WTC11 (cell line): ENCODE measurements around the gene B3GLCT. TPM values are rescaled to one million over a fixed set of nuclear protein-coding genes. Genes with fewer than 3 reads are reported as not detected.

Experiments used
- ATAC-seq: fragments of 200-7000 bp; cut with Tn5 transposase; 2 replicates; pipeline ENCODE4 v1.10.0; 2021; ENCODE audit warnings: mild to moderate bottlenecking, moderate library complexity
- CTCF ChIA-PET: fragments of 300-600 bp; sonication (Branson Sonifier 250); formaldehyde crosslinking; loops from one replicate; lab custom pipeline; 2021; ENCODE audit warnings: antibody characterized with exemption; lab: Charles Lee
- POLR2A ChIA-PET: fragments of 350-600 bp; sonication (Branson Sonifier 250); formaldehyde crosslinking; loops from one replicate; lab custom pipeline; 2021; ENCODE audit warnings: antibody characterized with exemption; lab: Charles Lee
- DNase-seq: peaks from one replicate; pipeline ENCODE4 v3.0.0; 2021; ENCODE audit warnings: low spot score
- H3K27ac Mint-ChIP-seq: 2 replicates; pipeline ENCODE4 v1.8.0; 2021; ENCODE audit warnings: mixed read lengths
- H3K27me3 Mint-ChIP-seq: 2 replicates; pipeline ENCODE4 v1.8.0; 2021; ENCODE audit warnings: low read depth, mild to moderate bottlenecking, moderate library complexity, mixed read lengths
- H3K36me3 Mint-ChIP-seq: 2 replicates; pipeline ENCODE4 v1.8.0; 2021; ENCODE audit warnings: mixed read lengths
- H3K4me1 Mint-ChIP-seq: 2 replicates; pipeline ENCODE4 v1.8.0; 2022; ENCODE audit warnings: mixed read lengths
- H3K4me3 Mint-ChIP-seq: 2 replicates; pipeline ENCODE4 v1.8.0; 2021; ENCODE audit warnings: mild to moderate bottlenecking, moderate library complexity, mixed read lengths
- H3K9me3 Mint-ChIP-seq: 2 replicates; pipeline ENCODE4 v1.8.0; 2021; ENCODE audit warnings: mixed read lengths
- CTCF ChIP-seq: fragments of 200-600 bp; IDR thresholded peaks from 2 replicates; pipeline ENCODE4 v1.8.0; 2022; ENCODE audit warnings: antibody characterized with exemption
- E2F5 ChIP-seq: sonication (generic); formaldehyde crosslinking; IDR thresholded peaks from 2 replicates; pipeline ENCODE4 v1.8.1; 2022; ENCODE audit warnings: mild to moderate bottlenecking, moderate library complexity, missing genetic modification reagents
- FOXK1 ChIP-seq: sonication (generic); formaldehyde crosslinking; IDR thresholded peaks from 2 replicates; pipeline ENCODE4 v1.8.0; 2022; ENCODE audit warnings: mild to moderate bottlenecking, moderate library complexity, missing genetic modification reagents
- HMGA2 ChIP-seq: fragments of 250-450 bp; sonication (Bioruptor Pico); IDR thresholded peaks from 2 replicates; pipeline ENCODE4 v1.4.0; 2021; ENCODE audit warnings: mild to moderate bottlenecking, moderate library complexity
- KAT7 ChIP-seq: sonication (generic); formaldehyde crosslinking; IDR thresholded peaks from 2 replicates; pipeline ENCODE4 v1.8.1; 2023; ENCODE audit warnings: missing genetic modification reagents, mild to moderate bottlenecking, borderline replicate concordance
- MXD4 ChIP-seq: fragments of 250-450 bp; sonication (Bioruptor Pico); IDR thresholded peaks from 2 replicates; pipeline ENCODE4 v1.8.0; 2021; ENCODE audit warnings: mild to moderate bottlenecking, moderate library complexity, borderline replicate concordance
- NR1H2 ChIP-seq: sonication (generic); formaldehyde crosslinking; IDR thresholded peaks from 2 replicates; pipeline ENCODE4 v1.9.0; 2021; ENCODE audit warnings: mild to moderate bottlenecking, moderate library complexity, missing genetic modification reagents
- NR2C2 ChIP-seq: sonication (generic); formaldehyde crosslinking; IDR thresholded peaks from 2 replicates; pipeline ENCODE4 v1.8.0; 2022; ENCODE audit warnings: mild to moderate bottlenecking, missing genetic modification reagents
- OVOL2 ChIP-seq: fragments of 250-450 bp; sonication (Bioruptor Pico); IDR thresholded peaks from 2 replicates; pipeline ENCODE4 v1.9.0; 2021; ENCODE audit warnings: mild to moderate bottlenecking, borderline replicate concordance
- TCF7 ChIP-seq: sonication (generic); formaldehyde crosslinking; IDR thresholded peaks from 2 replicates; pipeline ENCODE4 v1.8.0; 2022; ENCODE audit warnings: mild to moderate bottlenecking, low read depth, missing genetic modification reagents, moderate library complexity
- TEAD1 ChIP-seq: sonication (generic); formaldehyde crosslinking; IDR thresholded peaks from 2 replicates; pipeline ENCODE4 v1.8.0; 2022; ENCODE audit warnings: mild to moderate bottlenecking, missing genetic modification reagents
- ZNF396 ChIP-seq: fragments of 250-450 bp; sonication (Bioruptor Pico); IDR thresholded peaks from 2 replicates; pipeline ENCODE4 v1.8.0; 2021; ENCODE audit warnings: mild to moderate bottlenecking, moderate library complexity, borderline replicate concordance
- ZNF423 ChIP-seq: fragments of 250-450 bp; sonication (Bioruptor Pico); IDR thresholded peaks from 2 replicates; pipeline ENCODE4 v2.1.2; 2022; ENCODE audit warnings: mild to moderate bottlenecking, moderate library complexity
- total RNA-seq: library from RNA; stranded (reverse); gene quantifications from 3 replicates; pipeline ENCODE4 v1.2.3, GENCODE V29; 2021
- TF ChIP-seq, protein P1 (sequence below): sonication (generic); formaldehyde crosslinking; IDR thresholded peaks from 2 replicates; pipeline ENCODE4 v1.8.0; 2022; ENCODE audit warnings: mild to moderate bottlenecking, missing genetic modification reagents
- TF ChIP-seq, protein P2 (sequence below): fragments of 250-450 bp; sonication (Bioruptor Pico); IDR thresholded peaks from 2 replicates; pipeline ENCODE4 v2.1.2; 2022; ENCODE audit warnings: mild to moderate bottlenecking, moderate library complexity
- TF ChIP-seq, protein P3 (sequence below): sonication (generic); formaldehyde crosslinking; IDR thresholded peaks from 2 replicates; pipeline ENCODE4 v1.8.1; 2022; ENCODE audit warnings: missing genetic modification reagents, borderline replicate concordance
- TF ChIP-seq, protein P4 (sequence below): sonication (generic); formaldehyde crosslinking; IDR thresholded peaks from 2 replicates; pipeline ENCODE4 v1.8.1; 2022; ENCODE audit warnings: low read depth, missing genetic modification reagents, borderline replicate concordance
- TF ChIP-seq, protein P5 (sequence below): sonication (generic); formaldehyde crosslinking; conservative IDR thresholded peaks from 2 replicates; pipeline ENCODE4 v1.8.1; 2023; ENCODE audit warnings: mild to moderate bottlenecking, low read depth, missing genetic modification reagents, moderate library complexity

The B3GLCT gene
- total RNA-seq, 1 experiment from 2014 or later = 2.4 TPM

DNA sequence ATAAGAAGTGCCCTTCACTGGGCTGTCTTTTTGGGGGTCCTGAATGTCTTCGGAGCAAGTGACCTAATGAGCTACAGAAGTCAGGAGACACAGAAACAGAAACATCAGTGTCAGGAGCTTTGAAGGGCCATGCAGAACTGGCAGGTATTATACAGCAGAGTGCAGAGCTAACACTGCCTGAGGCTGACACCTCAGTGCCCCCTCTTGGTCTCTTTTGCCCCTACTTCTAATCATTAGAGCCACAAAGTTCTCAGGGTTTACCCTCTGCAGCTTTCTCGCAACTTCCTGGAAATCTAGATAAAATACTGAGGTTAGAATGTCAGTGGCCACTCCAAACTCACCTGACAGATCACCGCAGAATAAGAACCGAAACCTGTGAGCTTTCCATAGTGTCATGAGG, 172.7 kb downstream of the B3GLCT start:
- ATAC-seq (peak; percentile 69), DNase-seq (no peak)
- Mint-ChIP-seq H3K36me3 (no peaks in the 10 kb centered on the region), H3K27ac (no peak overlapping the region), H3K4me1 (no peaks in the 10 kb centered on the region), H3K4me3 (no peak overlapping the region), H3K27me3 (no peaks in the 10 kb centered on the region), H3K9me3 (no peaks in the 10 kb centered on the region)
- CTCF ChIA-PET = interaction anchor here (0.6 to 1.7 kb wide), 6 partner anchors 23 to 166 kb away, joined by 3 to 11 read pairs (median 4); no protein-coding TSS in a partner anchor
- POLR2A ChIA-PET = no interaction called here
- no peak for TF ChIP-seq HMGA2 (CRISPR knock-in tag)
- TF ChIP-seq, protein P1, sequence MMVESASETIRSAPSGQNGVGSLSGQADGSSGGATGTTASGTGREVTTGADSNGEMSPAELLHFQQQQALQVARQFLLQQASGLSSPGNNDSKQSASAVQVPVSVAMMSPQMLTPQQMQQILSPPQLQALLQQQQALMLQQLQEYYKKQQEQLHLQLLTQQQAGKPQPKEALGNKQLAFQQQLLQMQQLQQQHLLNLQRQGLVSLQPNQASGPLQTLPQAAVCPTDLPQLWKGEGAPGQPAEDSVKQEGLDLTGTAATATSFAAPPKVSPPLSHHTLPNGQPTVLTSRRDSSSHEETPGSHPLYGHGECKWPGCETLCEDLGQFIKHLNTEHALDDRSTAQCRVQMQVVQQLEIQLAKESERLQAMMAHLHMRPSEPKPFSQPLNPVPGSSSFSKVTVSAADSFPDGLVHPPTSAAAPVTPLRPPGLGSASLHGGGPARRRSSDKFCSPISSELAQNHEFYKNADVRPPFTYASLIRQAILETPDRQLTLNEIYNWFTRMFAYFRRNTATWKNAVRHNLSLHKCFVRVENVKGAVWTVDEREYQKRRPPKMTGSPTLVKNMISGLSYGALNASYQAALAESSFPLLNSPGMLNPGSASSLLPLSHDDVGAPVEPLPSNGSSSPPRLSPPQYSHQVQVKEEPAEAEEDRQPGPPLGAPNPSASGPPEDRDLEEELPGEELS (CRISPR knock-in tag) = no peak
- TF ChIP-seq, protein P2, sequence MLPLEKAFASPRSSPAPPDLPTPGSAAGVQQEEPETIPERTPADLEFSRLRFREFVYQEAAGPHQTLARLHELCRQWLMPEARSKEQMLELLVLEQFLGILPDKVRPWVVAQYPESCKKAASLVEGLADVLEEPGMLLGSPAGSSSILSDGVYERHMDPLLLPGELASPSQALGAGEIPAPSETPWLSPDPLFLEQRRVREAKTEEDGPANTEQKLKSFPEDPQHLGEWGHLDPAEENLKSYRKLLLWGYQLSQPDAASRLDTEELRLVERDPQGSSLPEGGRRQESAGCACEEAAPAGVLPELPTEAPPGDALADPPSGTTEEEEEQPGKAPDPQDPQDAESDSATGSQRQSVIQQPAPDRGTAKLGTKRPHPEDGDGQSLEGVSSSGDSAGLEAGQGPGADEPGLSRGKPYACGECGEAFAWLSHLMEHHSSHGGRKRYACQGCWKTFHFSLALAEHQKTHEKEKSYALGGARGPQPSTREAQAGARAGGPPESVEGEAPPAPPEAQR (CRISPR knock-in tag) = no peak
- no peak for TF ChIP-seq TCF7 (CRISPR knock-in tag)
- TF ChIP-seq, protein P3, sequence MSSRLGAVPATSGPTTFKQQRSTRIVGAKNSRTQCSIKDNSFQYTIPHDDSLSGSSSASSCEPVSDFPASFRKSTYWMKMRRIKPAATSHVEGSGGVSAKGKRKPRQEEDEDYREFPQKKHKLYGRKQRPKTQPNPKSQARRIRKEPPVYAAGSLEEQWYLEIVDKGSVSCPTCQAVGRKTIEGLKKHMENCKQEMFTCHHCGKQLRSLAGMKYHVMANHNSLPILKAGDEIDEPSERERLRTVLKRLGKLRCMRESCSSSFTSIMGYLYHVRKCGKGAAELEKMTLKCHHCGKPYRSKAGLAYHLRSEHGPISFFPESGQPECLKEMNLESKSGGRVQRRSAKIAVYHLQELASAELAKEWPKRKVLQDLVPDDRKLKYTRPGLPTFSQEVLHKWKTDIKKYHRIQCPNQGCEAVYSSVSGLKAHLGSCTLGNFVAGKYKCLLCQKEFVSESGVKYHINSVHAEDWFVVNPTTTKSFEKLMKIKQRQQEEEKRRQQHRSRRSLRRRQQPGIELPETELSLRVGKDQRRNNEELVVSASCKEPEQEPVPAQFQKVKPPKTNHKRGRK (CRISPR knock-in tag) = no peak
- TF ChIP-seq TEAD1 (CRISPR knock-in tag) = no peak

- POLR2A ChIA-PET = no interaction called here
- no peak for ATAC-seq
- TF ChIP-seq NR2C2 = no peak
- no peak for TF ChIP-seq CTCF
- TF ChIP-seq, protein P4, sequence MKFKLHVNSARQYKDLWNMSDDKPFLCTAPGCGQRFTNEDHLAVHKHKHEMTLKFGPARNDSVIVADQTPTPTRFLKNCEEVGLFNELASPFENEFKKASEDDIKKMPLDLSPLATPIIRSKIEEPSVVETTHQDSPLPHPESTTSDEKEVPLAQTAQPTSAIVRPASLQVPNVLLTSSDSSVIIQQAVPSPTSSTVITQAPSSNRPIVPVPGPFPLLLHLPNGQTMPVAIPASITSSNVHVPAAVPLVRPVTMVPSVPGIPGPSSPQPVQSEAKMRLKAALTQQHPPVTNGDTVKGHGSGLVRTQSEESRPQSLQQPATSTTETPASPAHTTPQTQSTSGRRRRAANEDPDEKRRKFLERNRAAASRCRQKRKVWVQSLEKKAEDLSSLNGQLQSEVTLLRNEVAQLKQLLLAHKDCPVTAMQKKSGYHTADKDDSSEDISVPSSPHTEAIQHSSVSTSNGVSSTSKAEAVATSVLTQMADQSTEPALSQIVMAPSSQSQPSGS (CRISPR knock-in tag) = no peak
- TF ChIP-seq MXD4 (CRISPR knock-in tag) = no peak
- no peak for TF ChIP-seq OVOL2 (CRISPR knock-in tag)
- Mint-ChIP-seq H3K27me3 (no peaks in the 10 kb centered on the region), H3K4me1 (no peaks in the 10 kb centered on the region), H3K27ac (no peak overlapping the region), H3K36me3 (no peaks in the 10 kb centered on the region), H3K9me3 (no peaks in the 10 kb centered on the region), H3K4me3 (no peak overlapping the region)
- CTCF ChIA-PET = interaction anchor here (0.9 kb wide), 1 partner anchor 139 kb away, joined by 3 read pairs; no protein-coding TSS in a partner anchor
- DNase-seq = no peak
These were observed 174.9 kb downstream of the B3GLCT start for GRCh38 chr13:31374682-31375081.

- Mint-ChIP-seq H3K9me3 (peaks cover 4% of the 10 kb centered on the region), H3K4me3 (no peak overlapping the region), H3K27ac (no peak overlapping the region), H3K27me3 (no peaks in the 10 kb centered on the region), H3K36me3 (no peaks in the 10 kb centered on the region), H3K4me1 (peaks cover 9% of the 10 kb centered on the region)
- CTCF ChIA-PET = no interaction called here
- no peak for DNase-seq
- no peak for ATAC-seq
- POLR2A ChIA-PET = no interaction called here
- TF ChIP-seq, protein P5, sequence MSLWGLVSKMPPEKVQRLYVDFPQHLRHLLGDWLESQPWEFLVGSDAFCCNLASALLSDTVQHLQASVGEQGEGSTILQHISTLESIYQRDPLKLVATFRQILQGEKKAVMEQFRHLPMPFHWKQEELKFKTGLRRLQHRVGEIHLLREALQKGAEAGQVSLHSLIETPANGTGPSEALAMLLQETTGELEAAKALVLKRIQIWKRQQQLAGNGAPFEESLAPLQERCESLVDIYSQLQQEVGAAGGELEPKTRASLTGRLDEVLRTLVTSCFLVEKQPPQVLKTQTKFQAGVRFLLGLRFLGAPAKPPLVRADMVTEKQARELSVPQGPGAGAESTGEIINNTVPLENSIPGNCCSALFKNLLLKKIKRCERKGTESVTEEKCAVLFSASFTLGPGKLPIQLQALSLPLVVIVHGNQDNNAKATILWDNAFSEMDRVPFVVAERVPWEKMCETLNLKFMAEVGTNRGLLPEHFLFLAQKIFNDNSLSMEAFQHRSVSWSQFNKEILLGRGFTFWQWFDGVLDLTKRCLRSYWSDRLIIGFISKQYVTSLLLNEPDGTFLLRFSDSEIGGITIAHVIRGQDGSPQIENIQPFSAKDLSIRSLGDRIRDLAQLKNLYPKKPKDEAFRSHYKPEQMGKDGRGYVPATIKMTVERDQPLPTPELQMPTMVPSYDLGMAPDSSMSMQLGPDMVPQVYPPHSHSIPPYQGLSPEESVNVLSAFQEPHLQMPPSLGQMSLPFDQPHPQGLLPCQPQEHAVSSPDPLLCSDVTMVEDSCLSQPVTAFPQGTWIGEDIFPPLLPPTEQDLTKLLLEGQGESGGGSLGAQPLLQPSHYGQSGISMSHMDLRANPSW (CRISPR knock-in tag) = no peak
- no peak for TF ChIP-seq NR1H2 (CRISPR knock-in tag)
- TF ChIP-seq FOXK1 (CRISPR knock-in tag) = no peak
- no peak for TF ChIP-seq ZNF423 (CRISPR knock-in tag)
- TF ChIP-seq, protein P2 (CRISPR knock-in tag) = no peak
- TF ChIP-seq ZNF396 = no peak
- TF ChIP-seq TEAD1 (CRISPR knock-in tag) = no peak
- TF ChIP-seq E2F5 (CRISPR knock-in tag) = no peak
- TF ChIP-seq KAT7 (CRISPR knock-in tag) = no peak
These were observed 178.2 kb downstream of the B3GLCT start for GRCh38 chr13:31377946-31378345.
